GM18508 (cell line): ENCODE results near the gene DBH.

Source experiments
- ATAC-seq: cut with Tn5 transposase; IDR thresholded peaks from one replicate; pipeline ENCODE4 v1.9.1; 2021; ENCODE audit warnings: moderate number of reproducible peaks; ENCODE audit not compliant: insufficient read depth, unreplicated experiment

The DBH gene

GRCh38 chr9:133641396-133641655 lies 5.2 kb downstream of the DBH start:
- ATAC-seq: no peak

DNA sequence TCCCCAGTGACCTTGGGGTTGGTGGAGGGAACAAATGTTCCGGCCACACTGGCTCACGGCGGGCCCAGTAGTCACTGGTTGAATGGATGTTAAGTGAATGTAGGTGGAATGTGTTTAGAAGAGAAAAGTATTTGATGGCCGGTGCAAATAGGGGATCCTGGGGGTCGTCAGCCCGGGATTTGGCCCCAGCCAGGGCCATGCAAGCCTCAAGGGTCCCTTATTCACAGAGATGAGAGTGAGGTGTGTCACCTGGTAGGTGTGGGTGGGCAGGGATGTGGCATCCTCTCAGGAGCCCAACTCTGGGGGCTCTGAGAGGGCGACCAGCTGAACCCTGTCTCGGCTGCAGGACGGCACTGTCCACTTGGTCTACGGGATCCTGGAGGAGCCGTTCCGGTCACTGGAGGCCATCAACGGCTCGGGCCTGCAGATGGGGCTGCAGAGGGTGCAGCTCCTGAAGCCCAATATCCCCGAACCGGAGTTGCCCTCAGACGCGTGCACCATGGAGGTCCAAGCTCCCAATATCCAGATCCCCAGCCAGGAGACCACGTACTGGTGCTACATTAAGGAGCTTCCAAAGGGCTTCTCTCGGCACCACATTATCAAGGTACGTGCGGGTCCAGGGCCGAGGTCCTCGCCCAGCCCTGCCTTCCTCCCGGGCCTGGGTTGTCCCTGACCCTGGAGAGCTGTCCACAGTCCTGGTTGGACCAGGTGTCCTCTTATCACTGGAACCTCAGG lies 5.9 kb downstream of the DBH start:
- no peak for ATAC-seq

DNA sequence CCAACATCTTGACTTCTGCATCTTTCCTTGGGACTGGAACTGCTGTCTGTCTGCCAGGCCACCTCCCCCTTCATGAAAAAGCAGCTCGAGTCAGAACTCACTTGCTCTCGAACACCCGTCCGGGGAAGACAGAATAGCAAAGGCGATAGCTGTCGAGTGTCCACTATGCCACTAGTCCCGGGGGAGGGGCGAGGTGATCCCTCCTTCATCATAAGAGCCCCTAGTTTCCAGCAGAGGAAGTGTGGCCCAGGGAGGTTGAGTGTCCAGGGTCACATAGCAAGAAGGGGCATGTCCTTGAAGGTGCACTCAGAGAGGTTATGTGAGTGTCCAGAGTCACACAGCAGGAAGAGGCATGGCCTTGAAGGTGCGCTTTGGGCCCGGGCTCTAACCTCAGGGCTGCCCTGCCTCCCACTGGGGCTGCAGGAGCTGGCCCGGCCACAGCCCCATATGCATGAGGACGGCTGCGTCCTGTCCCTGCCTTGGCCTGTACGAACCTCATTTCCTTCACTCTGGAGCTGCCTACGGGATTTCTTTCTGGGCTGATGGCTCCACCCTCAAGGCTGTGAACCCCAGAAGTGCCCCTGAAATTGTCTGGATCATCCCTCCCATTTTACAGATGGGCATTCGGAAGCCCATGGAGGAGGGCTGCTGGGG lies 6.7 kb downstream of the DBH start:
- no peak for ATAC-seq

- no peak for ATAC-seq
Observed at GRCh38 chr9:133643362-133643755, 7.2 kb downstream of the DBH start.

DNA sequence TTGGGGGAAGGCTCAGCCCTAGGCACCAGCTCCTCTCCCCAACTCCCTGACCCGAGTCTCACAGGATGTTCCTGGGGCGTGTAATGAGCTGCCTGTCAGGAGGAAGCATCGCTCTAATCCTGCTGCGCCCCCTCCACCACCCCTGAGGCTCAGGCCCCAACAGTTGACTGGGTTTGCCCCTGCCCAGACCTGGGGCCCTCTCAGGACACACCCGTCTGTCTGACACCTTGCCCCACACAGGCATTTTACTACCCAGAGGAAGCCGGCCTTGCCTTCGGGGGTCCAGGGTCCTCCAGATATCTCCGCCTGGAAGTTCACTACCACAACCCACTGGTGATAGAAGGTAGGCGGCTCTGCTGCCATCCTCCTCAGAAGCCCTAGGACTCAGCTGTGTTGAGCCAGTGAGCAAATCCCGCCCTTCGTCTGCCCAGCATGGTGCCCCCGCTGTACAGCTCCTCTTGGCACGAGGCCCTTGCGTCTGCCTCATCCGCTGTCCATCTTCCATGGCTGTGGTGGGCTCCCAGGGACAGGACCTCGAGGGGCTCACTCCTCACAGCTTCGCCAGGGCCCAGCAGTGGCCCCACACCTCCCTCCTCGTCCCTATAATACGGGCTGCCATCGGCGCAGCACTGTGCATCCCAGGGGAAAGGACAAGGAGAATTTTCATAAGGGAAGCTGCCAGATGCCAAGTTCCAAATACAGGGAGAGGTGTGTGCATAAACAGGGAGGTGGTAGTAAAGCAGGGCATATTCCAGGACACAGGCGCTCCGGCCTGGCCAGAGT lies 8.0 kb downstream of the DBH start:
- ATAC-seq: no peak

- ATAC-seq: no peak
Observed at GRCh38 chr9:133645021-133645765, 9.0 kb downstream of the DBH start.

- no peak for ATAC-seq
Observed at GRCh38 chr9:133647148-133647547, 11.0 kb downstream of the DBH start.

DNA sequence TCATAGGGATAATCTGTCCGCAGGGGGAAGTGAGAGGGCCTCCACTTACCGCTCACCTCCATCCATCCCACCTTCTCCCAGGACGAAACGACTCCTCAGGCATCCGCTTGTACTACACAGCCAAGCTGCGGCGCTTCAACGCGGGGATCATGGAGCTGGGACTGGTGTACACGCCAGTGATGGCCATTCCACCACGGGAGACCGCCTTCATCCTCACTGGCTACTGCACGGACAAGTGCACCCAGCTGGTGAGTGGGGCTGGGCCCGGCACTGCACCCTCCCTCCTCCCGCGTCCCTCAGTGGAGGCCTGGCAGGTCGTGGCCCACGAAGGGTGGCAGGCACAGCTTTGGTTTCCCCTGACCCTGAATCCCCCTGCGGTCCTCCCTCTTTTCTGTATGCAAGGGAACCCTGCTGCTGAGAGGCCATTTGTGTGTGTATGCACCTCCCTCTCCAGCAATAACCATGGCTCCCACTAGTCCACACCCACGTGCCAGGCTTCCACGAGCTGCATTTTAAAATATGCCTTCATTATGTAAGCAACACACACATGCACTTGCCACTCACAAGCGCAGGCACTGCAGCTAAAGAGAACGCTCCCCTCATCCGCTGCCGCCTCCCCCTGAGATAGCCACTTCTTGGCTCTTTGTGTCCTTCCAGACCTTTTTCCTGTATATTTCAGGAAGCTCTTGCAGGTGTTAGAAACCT lies 11.8 kb downstream of the DBH start:
- no peak for ATAC-seq

- ATAC-seq: no peak
Observed at GRCh38 chr9:133649194-133649593, 13.0 kb downstream of the DBH start.

GRCh38 chr9:133650026-133650425 lies 13.9 kb downstream of the DBH start:
- ATAC-seq: no peak

DNA sequence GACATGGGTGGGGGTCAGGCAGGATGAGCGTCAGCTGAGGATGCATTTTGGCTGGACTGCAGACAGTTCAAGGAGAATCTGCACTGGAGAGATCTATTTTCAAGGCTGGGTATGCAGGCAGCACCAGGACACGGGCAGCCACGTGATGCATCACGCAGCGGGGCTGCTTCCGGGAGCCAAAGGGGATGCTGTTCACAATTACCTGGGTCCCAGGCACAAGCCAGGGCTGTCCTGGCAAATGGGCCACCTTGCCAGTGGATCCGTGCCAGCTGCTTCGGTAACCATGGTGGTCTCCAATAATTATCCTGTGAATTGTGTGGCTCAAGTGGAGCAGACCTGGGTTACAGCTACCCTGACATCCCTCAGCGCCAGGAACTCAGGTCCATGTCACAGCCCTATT lies 17.5 kb downstream of the DBH start:
- ATAC-seq: no peak

DNA sequence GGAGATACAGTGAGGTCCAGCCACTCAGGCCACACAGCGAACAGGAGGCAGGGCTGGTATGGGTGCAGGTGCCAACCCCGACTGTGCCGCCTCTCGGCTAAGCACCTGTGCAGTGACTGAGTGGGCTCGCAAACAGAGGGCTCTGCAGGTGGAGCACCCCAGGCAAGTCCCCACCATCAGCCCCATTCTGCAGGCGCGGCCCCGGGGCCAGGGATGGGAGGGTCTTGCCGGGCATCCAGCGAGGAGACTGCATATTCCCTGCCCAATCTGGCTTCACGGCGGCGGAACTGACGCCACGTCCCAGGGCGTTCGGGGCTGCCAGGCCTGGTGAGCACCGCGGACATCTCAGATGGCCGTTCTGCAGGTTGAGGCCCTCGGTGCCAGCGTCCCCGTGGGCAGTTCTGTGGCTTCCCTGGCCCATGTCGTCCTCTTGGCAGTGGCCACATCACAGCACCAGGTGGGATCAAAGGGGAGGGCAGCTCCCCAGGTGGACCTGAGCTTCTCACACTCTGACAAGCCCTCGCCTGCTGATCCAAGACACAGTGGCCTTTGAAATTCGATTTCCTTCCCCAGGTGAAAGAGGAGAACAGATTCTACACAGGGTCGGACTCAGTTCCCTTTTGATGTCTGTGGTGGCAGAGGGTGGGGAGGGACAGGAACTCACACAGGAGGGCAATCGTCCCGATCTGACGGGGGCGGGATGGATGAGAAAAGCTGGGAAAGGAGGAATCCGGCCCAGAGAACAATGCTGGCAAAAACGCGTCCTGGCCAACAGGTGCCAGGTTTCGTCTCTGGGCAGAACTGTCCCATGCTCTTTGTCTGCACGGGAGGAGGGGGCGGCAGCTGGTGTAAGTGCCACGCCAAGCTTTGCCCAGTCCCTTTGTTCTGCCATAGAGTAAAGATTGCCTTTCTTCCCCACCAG lies 18.8 kb downstream of the DBH start:
- ATAC-seq: no peak

- no peak for ATAC-seq
Observed at GRCh38 chr9:133655701-133656100, 19.5 kb downstream of the DBH start.

- ATAC-seq: no peak
Observed at GRCh38 chr9:133656211-133657119, 20.3 kb downstream of the DBH start.

DNA sequence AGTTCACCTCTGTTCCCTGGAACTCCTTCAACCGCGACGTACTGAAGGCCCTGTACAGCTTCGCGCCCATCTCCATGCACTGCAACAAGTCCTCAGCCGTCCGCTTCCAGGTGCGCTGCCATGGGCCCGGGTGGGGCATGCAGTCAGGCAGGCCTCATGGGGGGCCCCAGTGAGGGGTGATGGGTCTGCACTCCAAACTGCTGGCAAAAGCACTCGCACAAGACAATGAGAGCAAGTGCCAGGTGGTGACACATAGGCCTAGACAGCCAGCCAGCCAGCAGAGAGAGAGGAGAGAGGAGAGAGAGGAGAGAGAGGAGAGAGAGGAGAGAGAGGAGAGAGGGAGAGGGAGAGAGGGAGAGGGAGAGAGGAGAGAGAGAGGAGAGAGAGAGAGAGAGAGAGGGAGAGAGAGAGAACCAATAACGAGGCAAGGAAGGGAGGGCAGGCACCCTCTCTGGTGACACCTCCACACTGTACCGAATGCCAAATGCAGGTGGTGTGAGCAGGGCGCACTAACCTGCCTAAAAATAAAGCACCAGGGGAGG lies 21.0 kb downstream of the DBH start:
- no peak for ATAC-seq

DNA sequence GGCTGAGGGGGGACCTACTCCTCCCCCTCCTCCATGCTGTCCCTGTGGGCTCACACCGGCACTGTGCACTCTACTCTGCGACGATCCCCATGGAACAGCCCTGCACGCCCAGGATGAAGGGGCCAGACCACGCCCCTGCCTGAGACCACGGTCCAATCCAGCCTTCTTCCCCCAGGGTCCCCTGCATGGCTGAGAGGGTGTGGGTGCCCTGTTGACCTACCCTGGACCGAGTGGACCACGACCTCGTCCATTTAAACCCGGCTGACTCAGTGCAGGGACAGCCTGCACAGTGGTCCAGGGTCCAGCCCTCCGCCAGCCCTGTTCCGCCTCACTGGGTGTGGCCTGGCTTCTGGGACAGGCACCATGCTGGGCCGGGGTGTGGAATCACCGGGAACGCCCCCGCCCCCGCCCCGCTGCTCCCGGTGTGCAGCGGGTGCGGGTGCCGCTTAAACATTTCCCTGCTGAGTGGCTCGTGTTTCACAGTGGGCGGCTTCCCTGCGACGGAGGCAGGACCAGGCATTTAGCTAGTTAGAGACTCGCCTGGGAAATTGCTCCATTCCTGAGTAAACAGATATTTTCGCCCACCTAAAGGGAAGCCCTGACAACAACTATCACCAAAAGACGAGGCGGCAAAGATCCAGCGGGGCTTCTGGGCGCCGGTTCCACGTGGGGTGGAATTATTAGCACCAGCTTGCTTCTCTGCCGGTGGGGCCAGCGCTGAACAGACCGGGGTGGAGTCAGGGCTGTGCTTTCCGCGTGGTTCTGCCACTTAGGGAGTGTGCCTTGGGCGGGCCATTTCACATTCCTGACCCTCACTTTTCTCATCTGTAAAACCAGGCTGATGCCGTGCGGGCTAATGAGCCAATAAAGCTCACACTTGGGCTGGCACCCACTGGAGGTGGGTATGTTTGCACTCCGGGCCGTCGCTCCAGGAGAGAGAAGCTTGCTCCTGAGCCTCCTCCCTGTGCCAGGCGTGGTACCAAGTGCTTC lies 22.6 kb downstream of the DBH start:
- ATAC-seq: no peak

DNA sequence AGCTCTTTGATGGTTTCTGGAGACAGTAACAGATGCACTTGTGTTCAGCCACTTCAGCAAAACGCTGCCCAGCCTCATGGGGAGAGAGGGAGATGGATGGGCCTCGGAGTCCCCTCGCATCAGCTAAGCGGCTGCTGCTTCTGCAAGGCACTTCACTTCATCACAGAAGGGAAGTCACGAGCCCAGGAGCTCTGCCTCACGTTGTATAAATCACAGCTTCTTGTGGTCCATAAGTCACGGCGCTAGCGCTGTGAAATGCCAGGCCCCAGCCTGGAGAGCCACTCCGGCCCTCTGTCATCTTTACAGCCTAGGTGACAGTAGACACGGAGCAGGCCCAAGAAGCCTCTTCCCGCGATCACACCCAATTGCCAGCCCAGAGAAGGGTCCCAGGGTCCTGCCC lies 23.4 kb downstream of the DBH start:
- no peak for ATAC-seq
